Activated CD4-positive, alpha-beta T cell treated with anti-CD3 and anti-CD28 coated beads, Interleukin-2, amount 10 ng/mL, durations not matched to agents 7 days and 5 days (primary cell): ENCODE measurements around the gene CARD14. TPM values are rescaled to one million over a fixed set of nuclear protein-coding genes. Genes with fewer than 3 reads are reported as not detected.
A peak's percentile ranks its signal among the peaks of the same experiment; 100 is the strongest.

Source experiments
- CTCF ChIA-PET: fragments of 350-600 bp; sonication (Branson Sonifier 250); formaldehyde crosslinking; loops from one replicate; lab custom pipeline; 2021; ENCODE audit warnings: antibody characterized with exemption; lab: Charles Lee
- POLR2A ChIA-PET: fragments of 350-600 bp; sonication (Branson Sonifier 250); formaldehyde crosslinking; loops from one replicate; lab custom pipeline; 2021; ENCODE audit warnings: antibody characterized with exemption; lab: Charles Lee
- DNase-seq: peaks from one replicate; pipeline ENCODE4 v3.0.0-alpha.2; 2020
- H3K27ac Mint-ChIP-seq: one replicate; pipeline ENCODE4 v1.8.0; 2021; ENCODE audit warnings: mild to moderate bottlenecking, moderate library complexity, mixed read lengths
- H3K27me3 Mint-ChIP-seq: one replicate; pipeline ENCODE4 v1.8.0; 2021; ENCODE audit warnings: mixed read lengths
- H3K36me3 Mint-ChIP-seq: one replicate; pipeline ENCODE4 v1.8.0; 2021; ENCODE audit warnings: low read depth, mixed read lengths
- H3K4me1 Mint-ChIP-seq: one replicate; pipeline ENCODE4 v1.8.0; 2021; ENCODE audit warnings: mixed read lengths
- H3K4me3 Mint-ChIP-seq: one replicate; pipeline ENCODE4 v1.8.0; 2021; ENCODE audit warnings: mild to moderate bottlenecking, moderate library complexity, mixed read lengths
- H3K9me3 Mint-ChIP-seq: one replicate; pipeline ENCODE4 v1.8.0; 2021; ENCODE audit warnings: mixed read lengths
- total RNA-seq, 2 experiments: library from RNA; stranded (reverse); gene quantifications; one replicate each; pipeline ENCODE4 v1.2.3, GENCODE V29; 2021

CARD14 gene
- total RNA-seq, 2 experiments from 2014 or later: not detected

DNA sequence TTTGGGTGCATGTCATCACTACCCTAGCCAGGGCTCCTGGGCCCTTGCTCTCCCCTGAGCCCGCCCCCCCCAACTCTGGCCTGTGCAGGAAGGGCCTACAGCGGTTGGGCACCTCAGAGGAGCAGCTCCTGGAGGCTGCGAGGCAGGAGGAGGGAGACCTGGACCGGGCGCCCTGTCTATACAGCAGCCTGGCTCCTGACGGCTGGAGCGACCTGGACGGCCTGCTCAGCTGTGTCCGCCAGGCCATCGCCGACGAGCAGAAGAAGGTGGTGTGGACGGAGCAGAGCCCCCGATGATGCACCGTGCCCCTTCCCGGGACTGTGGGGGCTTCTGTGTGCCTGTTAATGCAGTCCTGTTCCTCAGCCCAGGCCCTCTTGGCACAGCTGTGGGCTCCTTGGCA lies 38.2 kb downstream of the CARD14 start:
- Mint-ChIP-seq H3K4me3 (no peak overlapping the region), H3K4me1 (no peaks in the 10 kb centered on the region), H3K27ac (no peak overlapping the region), H3K9me3 (no peaks in the 10 kb centered on the region), H3K36me3 (peaks cover 2% of the 10 kb centered on the region), H3K27me3 (no peaks in the 10 kb centered on the region)
- no peak for DNase-seq
- ChIA-PET CTCF (interaction anchor here (1.3 kb wide), 1 partner anchor 8 kb away, joined by 3 read pairs; no protein-coding TSS in a partner anchor), POLR2A (no interaction called here)

DNA sequence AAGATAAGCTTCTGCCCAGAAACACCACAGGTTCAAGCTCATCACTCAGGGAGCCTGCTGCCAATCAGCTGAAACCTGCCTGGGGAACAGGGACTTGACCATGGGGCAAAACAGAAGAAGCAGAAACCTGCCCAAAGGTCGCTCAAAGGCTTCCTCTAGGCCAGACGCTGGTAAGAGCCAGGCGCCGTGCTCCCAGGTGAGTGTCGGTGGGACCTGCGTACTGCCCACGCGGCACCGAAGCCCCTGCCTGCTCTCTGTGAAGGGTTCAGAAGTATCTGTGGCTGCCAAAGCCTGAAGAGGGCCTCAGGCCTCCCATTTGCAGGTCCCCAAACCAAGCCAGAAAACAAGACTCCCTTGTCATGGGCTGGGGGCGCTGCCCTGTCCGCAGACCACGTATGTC lies 39.9 kb downstream of the CARD14 start:
- POLR2A ChIA-PET: no interaction called here
- CTCF ChIA-PET: interaction anchor here (1.3 kb wide), 1 partner anchor 9 kb away, joined by 3 read pairs; no protein-coding TSS in a partner anchor
- Mint-ChIP-seq H3K9me3 (no peaks in the 10 kb centered on the region), H3K27me3 (no peaks in the 10 kb centered on the region), H3K4me1 (no peaks in the 10 kb centered on the region), H3K36me3 (peaks cover 2% of the 10 kb centered on the region), H3K4me3 (no peak overlapping the region), H3K27ac (no peak overlapping the region)
- DNase-seq: no peak

DNA sequence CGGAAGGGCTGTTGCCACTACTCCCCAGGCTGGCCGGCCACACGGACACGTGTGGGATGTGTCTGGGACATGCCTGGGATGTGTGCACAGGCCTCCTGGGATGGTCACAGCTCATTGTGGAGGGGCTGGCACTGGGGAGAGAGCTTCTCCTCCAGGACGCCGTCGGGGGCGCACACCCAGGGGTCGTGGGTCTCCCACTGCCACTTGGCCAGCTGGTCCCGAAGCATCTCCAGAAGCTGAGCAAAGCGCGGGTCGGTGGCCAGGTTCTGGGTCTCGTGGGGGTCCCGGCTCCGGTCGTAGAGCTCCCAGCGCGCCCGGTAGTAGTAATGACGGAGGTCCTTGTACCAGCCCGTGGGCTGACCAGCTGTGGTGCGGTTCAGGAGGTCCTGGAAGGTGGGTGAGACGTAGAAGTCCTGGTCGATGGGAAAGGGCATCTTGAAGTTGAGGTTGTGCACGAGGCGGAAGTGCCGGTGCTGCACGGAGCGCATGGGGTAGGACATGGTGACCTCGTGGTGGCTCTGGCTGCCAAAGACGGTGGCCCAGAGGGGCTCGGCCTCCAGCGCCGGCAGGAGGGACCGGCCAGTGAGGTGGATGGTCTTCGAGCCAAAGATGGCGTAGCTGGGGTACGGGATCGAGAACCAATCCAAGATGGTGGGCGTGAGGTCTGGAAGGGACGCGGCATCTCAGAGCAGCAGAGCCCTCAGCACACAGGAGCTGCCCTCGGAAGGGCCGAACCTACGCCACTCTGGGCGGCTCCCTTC lies 40.7 kb downstream of the CARD14 start:
- H3K4me1 Mint-ChIP-seq: no peaks in the 10 kb centered on the region
- no peak overlapping the region for H3K4me3 Mint-ChIP-seq
- no peaks in the 10 kb centered on the region for H3K9me3 Mint-ChIP-seq
- no peak overlapping the region for H3K27ac Mint-ChIP-seq
- CTCF ChIA-PET: interaction anchor here (1.3 kb wide), 1 partner anchor 8 kb away, joined by 3 read pairs; no protein-coding TSS in a partner anchor
- no peaks in the 10 kb centered on the region for H3K27me3 Mint-ChIP-seq
- DNase-seq: no peak
- POLR2A ChIA-PET: no interaction called here
- peaks cover 2% of the 10 kb centered on the region for H3K36me3 Mint-ChIP-seq

DNA sequence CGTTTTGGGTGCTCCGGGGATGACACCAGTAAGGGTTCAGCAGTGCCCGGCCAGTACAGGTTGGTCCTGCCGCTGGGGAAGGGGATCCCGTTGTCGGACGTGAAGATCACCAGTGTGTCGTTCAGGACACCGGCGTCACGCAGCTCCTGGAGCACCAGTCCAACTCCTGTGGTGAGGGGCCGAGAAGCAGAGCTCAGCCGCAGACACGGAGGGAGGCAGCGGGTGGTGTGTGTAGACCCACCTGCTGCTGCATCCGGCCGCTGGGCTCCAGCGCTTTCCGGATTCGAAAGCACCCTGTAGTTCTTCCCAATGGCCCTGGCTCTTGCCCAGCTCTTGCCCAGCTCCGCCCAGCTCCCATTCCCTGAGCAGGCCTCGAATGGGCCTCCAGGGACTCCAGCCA lies 42.3 kb downstream of the CARD14 start:
- Mint-ChIP-seq H3K27me3 (no peaks in the 10 kb centered on the region), H3K9me3 (no peaks in the 10 kb centered on the region), H3K36me3 (peaks cover 8% of the 10 kb centered on the region), H3K4me1 (no peaks in the 10 kb centered on the region), H3K27ac (no peak overlapping the region), H3K4me3 (no peak overlapping the region)
- POLR2A ChIA-PET: no interaction called here
- DNase-seq: no peak
- CTCF ChIA-PET: interaction anchor here (1.0 kb wide), 1 partner anchor 9 kb away, joined by 3 read pairs; no protein-coding TSS in a partner anchor

DNA sequence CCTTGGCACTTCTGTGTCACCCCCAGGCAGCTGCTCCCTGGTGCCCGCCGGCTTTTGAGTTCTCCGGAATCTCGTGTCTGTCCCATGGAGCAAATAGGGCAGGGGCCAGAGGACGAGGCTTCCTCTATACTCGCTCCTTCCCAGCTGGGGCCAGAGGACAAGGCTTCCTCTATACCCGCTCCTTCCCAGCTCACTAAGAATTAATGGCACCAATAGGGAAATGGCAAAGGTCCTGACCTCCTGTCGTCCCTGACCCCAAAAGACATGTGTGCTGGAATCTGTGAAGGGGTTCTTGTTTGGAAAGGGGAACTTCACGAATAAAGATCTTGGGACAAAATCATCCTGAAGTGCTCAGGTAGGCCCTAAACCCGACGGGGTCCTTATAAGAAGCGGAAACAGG lies 42.7 kb downstream of the CARD14 start:
- POLR2A ChIA-PET: no interaction called here
- Mint-ChIP-seq H3K4me3 (no peak overlapping the region), H3K4me1 (peaks cover 2% of the 10 kb centered on the region), H3K27me3 (no peaks in the 10 kb centered on the region), H3K27ac (peak overlapping the region; percentile 25), H3K9me3 (no peaks in the 10 kb centered on the region), H3K36me3 (peaks cover 9% of the 10 kb centered on the region)
- no peak for DNase-seq
- CTCF ChIA-PET: interaction anchor here (1.0 kb wide), 1 partner anchor 9 kb away, joined by 3 read pairs; no protein-coding TSS in a partner anchor

DNA sequence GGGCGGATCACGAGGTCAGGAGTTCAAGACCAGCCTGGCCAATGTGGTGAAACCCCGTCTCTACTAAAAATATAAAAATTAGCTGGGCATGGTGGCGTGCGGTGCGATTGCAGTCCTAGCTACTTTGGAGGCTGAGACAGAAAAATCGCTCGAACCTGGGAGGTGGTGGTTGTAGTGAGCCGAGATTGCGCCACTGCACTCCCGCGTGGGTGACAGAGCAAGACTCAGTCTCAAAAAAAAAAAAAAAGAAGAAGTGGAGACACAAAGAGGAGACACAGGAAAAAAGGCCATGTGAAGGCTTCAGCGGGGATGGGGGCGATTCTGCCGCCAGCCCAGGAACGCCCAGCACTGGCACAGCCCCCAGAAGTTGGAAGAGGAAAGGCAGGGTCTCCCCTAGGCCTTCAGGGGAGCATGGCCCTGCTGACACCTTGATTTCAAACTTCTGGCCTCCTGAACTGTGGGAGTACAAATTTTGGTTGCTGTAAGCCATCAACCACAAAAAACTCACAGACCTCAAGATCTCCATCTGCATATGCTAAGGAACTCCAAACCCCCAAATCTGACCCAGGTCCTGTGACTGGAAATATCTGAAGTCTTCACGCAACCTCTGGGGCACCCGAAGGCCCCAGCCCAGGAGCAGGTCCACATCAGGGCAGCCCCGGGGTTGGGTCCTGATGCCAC lies 43.3 kb downstream of the CARD14 start:
- H3K36me3 Mint-ChIP-seq: peaks cover 11% of the 10 kb centered on the region
- no peak overlapping the region for H3K4me3 Mint-ChIP-seq
- ChIA-PET CTCF (no interaction called here), POLR2A (no interaction called here)
- no peak for DNase-seq
- no peaks in the 10 kb centered on the region for H3K27me3 Mint-ChIP-seq
- no peaks in the 10 kb centered on the region for H3K9me3 Mint-ChIP-seq
- H3K27ac Mint-ChIP-seq: no peak overlapping the region
- H3K4me1 Mint-ChIP-seq: peaks cover 3% of the 10 kb centered on the region

DNA sequence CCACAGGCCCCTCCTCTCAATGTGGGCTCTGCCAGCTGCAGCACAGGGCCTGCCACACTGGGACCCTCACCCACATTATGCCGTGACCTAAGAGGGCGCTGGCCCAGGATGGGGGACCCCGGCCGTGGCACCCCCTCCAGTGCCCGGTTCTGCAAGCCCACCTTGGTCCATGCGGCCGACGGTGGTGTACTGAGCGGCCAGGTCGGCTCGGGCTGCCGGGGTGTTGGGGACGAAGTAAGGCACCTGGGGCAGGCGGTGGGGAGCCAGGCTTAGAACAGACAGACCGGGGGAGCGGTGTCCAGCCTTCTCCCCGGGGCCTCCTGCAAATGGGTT lies 43.8 kb downstream of the CARD14 start:
- Mint-ChIP-seq H3K4me3 (no peak overlapping the region), H3K4me1 (peaks cover 7% of the 10 kb centered on the region), H3K36me3 (peaks cover 11% of the 10 kb centered on the region), H3K9me3 (no peaks in the 10 kb centered on the region), H3K27me3 (no peaks in the 10 kb centered on the region), H3K27ac (no peak overlapping the region)
- no peak for DNase-seq
- CTCF ChIA-PET: no interaction called here
- POLR2A ChIA-PET: no interaction called here

DNA sequence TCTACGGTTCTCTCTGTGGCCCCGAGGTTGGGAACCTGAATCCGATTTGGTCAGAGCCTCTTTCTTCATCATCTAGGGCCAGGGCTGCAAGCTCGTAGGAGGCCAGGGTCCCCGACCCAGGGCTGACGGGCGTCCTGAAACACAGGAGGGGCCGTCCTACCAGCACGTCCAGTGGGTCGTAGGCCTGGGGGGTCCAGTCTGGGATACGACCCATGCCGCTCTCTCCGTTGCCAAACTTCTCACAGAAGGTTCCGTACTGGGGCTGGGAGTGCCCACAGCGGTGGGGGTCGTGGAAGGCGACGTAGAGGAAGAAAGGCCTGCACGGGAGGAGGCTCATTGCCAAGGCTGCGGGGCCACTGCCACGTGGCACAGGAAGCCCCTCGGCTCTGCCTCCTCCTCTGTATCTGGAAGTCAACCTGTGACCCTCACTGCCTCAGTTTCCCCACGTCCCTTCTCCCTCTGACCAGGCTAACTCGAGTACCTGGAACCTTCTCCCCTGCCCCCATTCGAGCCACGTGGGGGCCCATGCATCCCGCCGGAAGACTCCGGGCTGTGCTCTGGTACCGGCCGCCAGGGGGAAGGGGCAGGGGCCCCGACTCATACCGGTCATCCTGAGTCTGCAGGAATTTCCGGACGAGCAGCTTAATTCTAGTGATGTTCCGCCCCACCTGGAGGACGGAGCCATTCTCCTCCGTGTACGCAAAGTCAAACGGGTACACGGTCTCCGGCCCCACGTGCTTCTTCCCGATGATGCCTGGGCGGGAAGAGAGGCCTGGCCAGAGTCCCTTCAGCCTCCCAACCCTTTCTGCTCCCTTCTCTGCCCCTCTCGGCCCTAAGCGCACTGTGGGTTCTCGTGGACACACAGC lies 44.4 kb downstream of the CARD14 start:
- no peak for DNase-seq
- ChIA-PET POLR2A (no interaction called here), CTCF (interaction anchor here (1.1 kb wide), 1 partner anchor 29 kb away, joined by 3 read pairs; no protein-coding TSS in a partner anchor)
- peaks cover 13% of the 10 kb centered on the region for H3K4me1 Mint-ChIP-seq
- H3K4me3 Mint-ChIP-seq: no peak overlapping the region
- H3K27me3 Mint-ChIP-seq: no peaks in the 10 kb centered on the region
- peaks cover 11% of the 10 kb centered on the region for H3K36me3 Mint-ChIP-seq
- no peak overlapping the region for H3K27ac Mint-ChIP-seq
- no peaks in the 10 kb centered on the region for H3K9me3 Mint-ChIP-seq

DNA sequence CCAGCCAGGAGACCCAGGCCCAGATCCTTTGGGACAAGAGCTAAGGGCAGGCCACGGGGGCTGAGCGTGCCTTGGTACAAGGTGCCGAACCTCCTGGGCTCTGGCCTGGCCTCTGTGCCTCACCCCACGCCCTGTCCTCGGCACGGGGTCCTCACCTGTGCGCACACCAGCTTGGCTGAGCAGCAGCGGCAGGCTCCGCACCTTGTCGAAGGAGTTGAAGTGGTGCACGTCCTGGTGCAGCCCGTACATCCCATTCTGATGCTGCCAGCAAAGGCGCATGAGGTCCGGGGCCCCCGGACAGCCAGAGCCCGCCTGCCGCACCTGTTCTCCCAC lies 45.0 kb downstream of the CARD14 start:
- ChIA-PET CTCF (interaction anchor here (1.1 kb wide), 1 partner anchor 28 kb away, joined by 3 read pairs; no protein-coding TSS in a partner anchor), POLR2A (no interaction called here)
- Mint-ChIP-seq H3K4me1 (peaks cover 19% of the 10 kb centered on the region), H3K27me3 (no peaks in the 10 kb centered on the region), H3K36me3 (peaks cover 11% of the 10 kb centered on the region), H3K9me3 (no peaks in the 10 kb centered on the region), H3K27ac (no peak overlapping the region), H3K4me3 (no peak overlapping the region)
- no peak for DNase-seq

DNA sequence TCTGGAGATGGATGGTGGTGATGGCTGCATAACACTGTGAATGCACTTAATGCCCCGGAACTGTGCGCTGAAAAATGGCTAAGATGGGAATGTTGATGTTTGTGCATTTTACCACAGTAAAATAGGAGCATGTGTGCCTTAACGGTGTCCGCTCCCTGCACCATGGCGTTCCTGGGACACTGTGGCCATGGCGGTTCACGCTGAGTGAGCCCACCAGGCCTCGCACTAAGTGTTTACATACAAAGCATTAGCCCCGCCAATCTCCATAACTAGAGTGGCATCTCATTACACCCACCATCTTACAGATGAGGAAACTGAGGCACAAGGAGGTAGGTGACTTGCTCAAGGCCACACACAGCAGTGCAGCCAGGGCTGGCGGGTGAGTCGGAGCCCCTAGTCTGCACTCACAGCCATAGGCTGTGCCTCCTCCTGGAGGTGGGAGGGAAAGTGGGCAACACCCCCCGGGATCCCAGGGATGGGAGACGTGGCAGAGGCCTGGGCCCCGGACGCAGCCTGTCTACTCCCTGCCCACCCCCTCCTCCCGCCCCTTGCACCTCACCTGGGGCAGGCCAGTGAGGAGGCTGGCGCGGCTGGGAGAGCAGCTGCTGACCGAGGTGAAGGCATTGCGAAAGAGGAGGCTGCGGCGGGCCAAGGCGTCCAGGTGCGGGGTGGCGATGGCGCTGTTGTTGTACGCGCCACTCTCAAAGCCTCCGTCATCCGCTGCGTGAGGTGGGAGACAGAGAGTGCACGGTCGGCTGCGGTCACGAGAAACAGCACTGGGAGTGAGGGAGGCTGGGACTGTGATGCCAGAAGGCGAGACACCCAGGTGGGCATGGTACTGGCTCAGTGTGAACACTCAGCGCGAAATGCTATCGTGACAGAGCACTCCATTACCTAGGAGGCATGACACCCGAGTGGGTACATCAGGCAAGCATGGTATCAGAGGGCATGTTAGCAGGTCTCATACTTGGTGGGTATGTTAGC lies 46.9 kb downstream of the CARD14 start:
- Mint-ChIP-seq H3K9me3 (no peaks in the 10 kb centered on the region), H3K27me3 (no peaks in the 10 kb centered on the region), H3K36me3 (peaks cover 8% of the 10 kb centered on the region), H3K27ac (no peak overlapping the region), H3K4me1 (peaks cover 22% of the 10 kb centered on the region), H3K4me3 (no peak overlapping the region)
- CTCF ChIA-PET: interaction anchor here (0.6 to 1.6 kb wide), 4 partner anchors 9 to 651 kb away, joined by 3 to 7 read pairs (median 4); partner anchors contain the start of gene GAA
- POLR2A ChIA-PET: no interaction called here
- DNase-seq: no peak

DNA sequence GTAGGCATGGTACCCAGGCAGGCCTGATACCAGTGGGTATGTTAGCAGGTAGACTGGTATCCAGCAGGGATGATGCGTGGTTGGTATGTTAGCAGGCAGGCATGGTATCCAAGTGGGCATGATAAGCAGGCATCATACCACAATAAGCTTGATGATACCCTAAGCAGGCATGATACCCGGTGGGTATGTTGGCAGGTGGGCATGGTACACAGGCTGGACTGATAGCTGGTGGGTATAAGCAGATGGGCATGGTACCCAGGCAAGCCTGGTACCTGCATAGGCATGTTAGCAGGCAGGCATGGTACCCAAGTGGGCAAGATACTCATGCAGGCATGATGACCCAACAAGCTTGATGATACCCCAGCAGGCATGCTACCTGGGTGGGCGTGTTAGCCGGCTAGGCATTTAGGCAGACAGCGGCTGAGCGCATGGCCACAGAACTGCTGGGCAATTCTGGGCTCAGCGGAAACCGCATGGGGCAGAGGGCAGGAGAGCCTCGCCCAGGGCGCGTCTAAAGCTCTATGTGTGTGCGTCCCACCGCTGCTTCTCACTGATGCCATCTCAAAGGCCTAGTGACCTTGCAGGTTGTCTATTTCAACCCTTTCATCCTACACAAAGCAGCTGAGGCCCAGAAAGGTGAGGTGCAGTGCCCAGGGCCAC lies 48.0 kb downstream of the CARD14 start:
- H3K27ac Mint-ChIP-seq: peak overlapping the region; percentile 3
- DNase-seq: no peak
- H3K4me1 Mint-ChIP-seq: peaks cover 22% of the 10 kb centered on the region
- H3K4me3 Mint-ChIP-seq: no peak overlapping the region
- no peaks in the 10 kb centered on the region for H3K27me3 Mint-ChIP-seq
- H3K9me3 Mint-ChIP-seq: no peaks in the 10 kb centered on the region
- ChIA-PET CTCF (interaction anchor here (0.5 to 1.8 kb wide), 7 partner anchors 8 to 116 kb away, joined by 3 to 7 read pairs (median 3); partner anchors contain the start of gene GAA), POLR2A (no interaction called here)
- H3K36me3 Mint-ChIP-seq: peaks cover 8% of the 10 kb centered on the region
